GM19025 (cell line): ENCODE results near the gene ZNF425.
A peak's percentile ranks its signal among the peaks of the same experiment; 100 is the strongest.
"Not testable (repeated sequence)": the region's sequence is repeated elsewhere in the genome, so short reads cannot be mapped to it uniquely, and the experiment has no call there.

Experiments
- ATAC-seq: cut with Tn5 transposase; IDR thresholded peaks from one replicate; pipeline ENCODE4 v1.9.1; 2021; ENCODE audit warnings: mild to moderate bottlenecking, low read depth, moderate library complexity; ENCODE audit not compliant: unreplicated experiment

Gene ZNF425

GRCh38 chr7:149136118-149136517 lies 10.0 kb upstream of the ZNF425 start:
- no peak for ATAC-seq

DNA sequence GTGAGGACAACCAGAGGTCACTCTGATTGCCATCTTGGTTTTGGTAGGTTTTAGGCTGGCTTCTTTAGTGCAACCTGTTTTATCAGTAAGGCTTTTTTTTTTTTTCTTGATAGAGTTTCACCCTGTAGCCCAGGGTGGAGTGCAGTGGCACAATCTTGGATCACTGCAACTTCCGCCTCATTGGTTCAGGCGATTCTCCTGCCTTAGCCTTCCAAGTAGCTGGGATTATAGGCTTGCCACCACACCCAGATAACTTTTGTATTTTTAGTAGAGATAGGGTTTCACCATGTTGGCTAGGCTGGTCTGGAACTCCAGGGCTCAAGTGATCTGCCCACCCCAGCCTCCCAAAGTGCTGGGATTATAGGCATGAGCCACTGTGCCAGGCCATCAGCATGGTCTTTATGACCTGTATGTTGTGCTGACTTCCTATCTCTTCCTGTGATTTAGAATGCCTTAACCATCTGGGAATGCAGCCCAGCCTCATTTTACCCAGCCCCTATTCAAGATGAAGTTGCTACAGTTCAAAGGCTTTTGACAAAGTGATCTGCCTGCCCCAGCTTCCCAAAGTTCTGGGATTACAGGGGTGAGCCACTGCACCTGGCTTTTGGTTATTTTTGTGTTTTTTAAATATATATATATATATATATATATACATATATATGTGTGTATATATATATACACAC lies 7.0 kb upstream of the ZNF425 start:
- no peak for ATAC-seq

DNA sequence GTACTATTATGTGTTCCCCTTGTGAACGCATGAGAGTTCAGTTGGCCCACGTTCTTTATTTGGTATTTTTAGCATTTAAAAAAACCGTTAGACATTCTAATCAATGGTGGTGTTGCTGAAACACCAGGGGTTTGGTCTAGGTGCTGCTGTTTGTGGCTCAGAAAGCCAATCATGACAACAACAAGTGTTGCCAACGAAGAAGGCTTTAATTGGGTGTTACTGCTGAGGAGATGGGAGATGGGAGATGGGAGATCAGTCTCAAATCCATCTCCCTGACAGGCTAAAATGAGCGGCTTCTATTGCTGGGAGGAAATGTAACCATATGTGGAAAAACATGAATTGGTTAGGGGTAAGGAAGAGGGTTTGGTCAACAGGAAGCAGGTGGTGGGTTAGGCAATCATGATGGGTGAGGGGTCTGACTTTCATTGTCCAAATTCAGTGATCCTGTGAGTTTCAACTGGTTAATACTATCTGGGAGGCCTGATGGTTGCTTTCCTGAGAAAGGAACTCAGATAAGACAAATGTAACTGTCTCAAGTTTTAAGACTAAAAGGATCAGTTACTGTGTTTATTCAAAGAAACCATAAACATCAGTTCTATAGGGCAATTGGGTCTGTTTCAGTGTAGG lies 4.6 kb upstream of the ZNF425 start:
- no peak for ATAC-seq

DNA sequence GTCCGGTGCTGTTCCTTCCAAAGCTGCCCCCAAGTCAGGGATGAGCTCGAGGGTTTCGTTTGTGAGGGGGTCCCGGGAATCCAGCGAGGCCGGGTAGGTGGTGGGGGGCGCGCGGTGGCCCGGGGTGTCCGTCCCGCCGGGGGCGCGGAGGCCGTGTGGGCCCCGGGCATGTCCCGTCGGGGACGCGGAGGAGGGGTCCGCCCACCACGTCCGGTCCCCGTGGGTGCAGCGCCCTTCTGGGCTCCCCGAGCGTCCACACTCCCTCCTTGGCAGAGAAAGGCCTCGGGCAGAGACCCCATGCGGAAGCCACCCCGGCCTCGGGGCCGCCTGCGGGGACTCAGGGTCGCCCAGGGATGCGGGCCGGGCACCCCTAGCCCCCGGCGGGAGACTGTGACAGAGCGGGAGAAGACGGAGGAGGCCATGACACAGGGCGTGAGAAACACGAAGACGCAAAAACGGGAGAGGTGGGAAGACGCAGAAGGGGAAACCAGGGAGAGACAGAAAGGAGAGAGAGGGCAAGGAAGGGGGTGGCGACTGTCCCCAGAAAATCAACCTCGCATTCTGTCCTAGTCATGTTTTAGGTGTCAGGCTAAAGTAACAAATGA lies 640 bp upstream of the ZNF425 start:
- ATAC-seq, result peak; percentile 28

DNA sequence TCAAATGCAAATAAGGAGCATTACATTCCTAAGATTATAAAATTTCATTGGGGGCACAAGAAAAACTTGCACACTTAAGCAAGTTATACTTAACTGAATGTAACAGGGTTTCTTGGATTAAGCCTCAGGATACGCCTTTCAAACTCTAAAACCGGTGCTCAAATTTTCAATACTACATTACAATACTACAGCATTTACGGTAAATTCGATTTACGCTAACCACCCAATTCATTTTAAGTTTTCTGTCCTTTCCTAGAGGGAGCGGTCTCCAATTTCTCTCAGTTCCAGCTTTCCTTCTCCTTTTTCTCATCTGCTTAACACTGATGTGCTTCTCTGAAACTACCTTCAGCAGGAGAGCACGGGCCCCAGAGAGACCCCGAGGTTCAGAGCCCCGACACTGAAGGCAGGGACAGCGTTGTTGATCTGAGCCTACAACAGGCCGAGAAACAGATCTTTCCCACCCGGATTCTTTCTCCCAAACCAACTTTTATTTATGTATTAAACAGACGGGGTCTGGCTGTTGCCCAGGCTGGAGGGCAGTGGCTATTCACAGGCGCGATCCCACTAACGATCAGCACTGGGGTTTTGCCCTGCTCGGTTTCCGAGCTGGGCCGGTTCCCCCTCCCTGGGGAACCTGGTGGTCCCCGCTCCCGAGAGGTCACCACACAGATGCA lies 798 bp downstream of the ZNF425 start:
- ATAC-seq, result no peak

DNA sequence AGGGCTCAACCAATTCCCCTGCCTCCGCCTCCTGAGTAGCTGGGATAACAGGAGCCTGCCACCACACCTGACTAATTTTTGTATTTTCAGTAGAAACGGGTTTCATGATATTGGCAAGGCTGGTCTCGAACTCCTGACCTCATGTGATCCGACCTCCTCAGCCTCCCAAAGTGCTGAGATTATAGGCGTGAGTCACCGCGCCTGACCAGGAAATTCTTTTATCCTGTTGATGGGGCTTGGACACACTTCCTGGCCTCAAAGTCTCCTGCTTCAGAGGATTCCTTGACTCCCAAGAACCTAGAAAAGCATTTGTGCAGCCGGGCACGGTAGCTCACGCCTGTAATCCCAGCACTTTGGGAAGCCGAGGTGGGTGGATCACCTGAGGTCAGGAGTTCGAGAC lies 16.2 kb downstream of the ZNF425 start:
- no peak for ATAC-seq

- ATAC-seq, result no peak
Measured at GRCh38 chr7:149104749-149105148, 21.4 kb downstream of the ZNF425 start.

DNA sequence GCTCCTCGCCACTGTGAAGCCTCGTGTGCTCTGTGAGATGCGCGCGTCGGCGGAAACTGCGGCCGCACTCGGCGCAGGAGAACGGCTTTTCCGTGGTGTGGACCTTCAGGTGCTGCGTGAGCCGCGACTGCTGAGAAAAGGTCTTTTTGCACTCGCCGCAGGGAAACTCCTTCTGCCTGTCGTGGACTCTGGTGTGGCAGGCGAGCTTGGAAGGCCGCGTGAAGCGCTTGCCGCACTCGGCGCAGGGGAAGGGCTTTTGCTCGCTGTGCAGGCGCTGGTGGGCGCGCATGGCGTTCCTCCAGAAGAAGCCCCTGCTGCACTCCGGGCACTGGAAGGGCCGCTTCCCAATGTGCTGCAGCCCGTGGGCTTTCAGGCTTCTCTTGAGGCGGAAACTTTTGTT lies 21.9 kb downstream of the ZNF425 start:
- no peak for ATAC-seq

DNA sequence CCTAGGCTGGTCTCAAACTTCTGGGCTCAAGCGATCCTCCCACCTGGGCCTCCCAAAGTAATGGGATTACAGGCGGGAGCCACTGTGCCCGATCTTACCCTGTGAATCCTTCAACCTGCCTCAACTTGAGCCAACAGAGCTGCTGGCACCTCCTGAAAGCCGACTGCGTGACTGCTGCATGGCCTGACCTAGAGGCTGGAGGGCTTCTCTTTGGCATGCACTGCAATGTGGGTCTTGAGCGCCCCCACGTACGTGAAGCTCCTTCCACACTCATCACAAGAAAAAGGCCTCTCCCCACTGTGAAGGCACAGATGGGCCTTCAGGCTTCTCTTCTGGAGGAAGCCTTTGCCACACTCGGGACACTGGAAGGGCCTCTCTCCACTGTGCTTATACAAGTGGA lies 22.7 kb downstream of the ZNF425 start:
- no peak for ATAC-seq

- no peak for ATAC-seq
Measured at GRCh38 chr7:149102666-149103065, 23.5 kb downstream of the ZNF425 start.

DNA sequence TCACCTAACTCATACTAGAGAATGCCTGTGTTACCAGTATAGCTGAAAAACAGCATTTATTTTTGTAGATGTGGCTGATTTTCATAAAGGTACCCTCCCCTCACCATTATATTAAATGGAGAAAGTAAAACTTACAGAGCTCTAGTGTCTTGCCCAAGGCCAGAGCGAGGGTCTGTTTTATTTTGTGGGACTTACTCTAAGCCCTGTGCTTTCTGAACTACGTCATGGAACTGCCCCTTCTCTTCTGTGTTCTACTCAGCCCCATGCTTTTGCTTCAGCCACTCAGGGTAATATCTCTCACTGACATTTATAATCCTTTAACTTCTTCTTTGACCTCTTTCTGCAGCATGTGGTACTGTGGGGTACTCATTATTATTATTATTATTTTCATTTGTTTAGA lies 25.3 kb downstream of the ZNF425 start:
- ATAC-seq, result no peak

GRCh38 chr7:149099058-149099457 lies 27.1 kb downstream of the ZNF425 start:
- no peak for ATAC-seq

DNA sequence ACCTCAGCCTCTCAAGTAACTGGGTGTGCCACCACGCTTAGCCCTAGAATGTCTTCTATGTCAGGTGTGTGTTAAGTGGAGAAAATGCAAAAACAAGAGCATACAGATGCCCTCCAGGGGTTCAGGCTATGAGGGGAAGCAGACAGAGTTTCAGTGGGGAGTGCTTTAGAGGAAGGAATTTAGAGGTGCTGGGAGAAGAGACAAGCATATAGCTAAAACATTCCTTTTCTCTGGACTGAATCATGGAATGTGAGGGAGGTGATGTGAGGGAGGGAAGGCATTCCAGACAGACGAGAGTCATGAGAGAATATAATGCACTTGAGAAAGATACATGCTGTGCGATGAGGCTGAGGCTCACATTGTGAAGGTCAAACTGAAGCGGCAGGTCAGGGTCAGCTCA lies 29.0 kb downstream of the ZNF425 start:
- ATAC-seq, result no peak

DNA sequence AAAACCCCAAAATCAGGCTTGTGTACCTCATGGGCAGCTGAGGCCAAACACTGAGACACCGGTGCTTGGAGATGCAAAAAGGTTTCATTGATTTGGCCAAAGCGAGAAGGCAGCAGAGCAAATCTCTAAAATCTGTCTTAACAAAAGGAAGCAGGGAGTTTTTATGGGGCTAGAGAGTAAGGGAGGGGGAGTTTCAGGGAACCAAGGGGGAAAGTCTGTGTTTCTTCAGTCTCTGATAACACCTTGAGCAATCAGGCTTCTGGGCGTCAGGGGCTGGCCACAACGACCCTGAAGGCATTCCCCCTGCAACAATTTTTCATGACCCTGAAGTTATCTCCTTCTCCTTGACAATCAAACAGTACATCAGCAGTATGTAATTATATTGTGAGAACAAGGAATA lies 32.9 kb downstream of the ZNF425 start:
- no peak for ATAC-seq

- not testable (repeated sequence) for ATAC-seq
Measured at GRCh38 chr7:149092244-149092643, 33.9 kb downstream of the ZNF425 start.

DNA sequence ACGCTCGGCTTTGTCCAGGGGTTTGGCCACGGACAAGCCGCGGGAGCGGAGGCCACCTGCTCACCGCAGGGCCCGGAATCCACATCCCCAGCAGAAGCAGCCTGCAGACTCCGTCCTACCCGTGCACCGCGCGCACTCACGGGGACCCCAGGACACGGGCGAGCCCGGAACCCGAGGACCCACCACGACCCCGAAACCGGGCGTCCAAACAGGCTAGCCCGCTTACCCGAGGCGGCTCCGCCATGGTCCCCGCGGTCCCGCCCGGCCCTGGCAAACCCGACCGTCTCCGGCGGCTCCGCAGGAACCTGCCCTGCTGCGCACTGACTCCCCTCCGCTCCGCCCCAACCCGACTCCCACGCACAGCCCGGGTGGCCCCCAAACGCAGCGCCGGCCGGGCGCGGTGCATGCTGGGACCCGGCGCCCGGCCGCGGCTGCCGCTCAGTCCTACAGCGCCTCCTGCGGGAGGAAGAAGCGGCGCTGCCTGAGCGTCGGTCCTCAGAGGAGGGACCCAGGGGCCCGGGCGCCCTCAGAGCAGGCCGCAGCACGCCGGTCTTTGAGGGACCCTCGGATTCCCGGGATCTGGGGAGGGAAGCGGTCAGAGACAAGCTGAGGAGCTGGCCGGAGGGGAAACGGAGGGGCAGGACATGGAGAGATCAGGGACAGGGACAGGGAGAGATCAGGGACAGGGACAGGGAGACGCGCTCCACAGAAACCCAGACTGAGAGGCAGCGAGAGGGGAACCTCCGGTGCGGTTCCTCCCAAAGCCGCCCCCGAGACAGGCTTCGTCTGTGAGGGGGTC lies 35.5 kb downstream of the ZNF425 start, which contains the start of gene ZNF786:
ZNF786 (minus strand) TSS at position 322 of the 799 bp plus-strand sequence; CDS start at position 244, 78 bp downstream.
- peak; percentile 88 for ATAC-seq

GRCh38 chr7:149087376-149087775 lies 38.7 kb downstream of the ZNF425 start:
- no peak for ATAC-seq

- no peak for ATAC-seq
Measured at GRCh38 chr7:149085866-149086265, 40.3 kb downstream of the ZNF425 start.

- no peak for ATAC-seq
Measured at GRCh38 chr7:149084407-149084806, 41.7 kb downstream of the ZNF425 start.

- ATAC-seq, result no peak
Measured at GRCh38 chr7:149081914-149082313, 44.2 kb downstream of the ZNF425 start.

GRCh38 chr7:149077594-149077993 lies 48.5 kb downstream of the ZNF425 start:
- ATAC-seq, result no peak
